ENCODE data around the gene SURF4.

The SURF4 gene

DNA sequence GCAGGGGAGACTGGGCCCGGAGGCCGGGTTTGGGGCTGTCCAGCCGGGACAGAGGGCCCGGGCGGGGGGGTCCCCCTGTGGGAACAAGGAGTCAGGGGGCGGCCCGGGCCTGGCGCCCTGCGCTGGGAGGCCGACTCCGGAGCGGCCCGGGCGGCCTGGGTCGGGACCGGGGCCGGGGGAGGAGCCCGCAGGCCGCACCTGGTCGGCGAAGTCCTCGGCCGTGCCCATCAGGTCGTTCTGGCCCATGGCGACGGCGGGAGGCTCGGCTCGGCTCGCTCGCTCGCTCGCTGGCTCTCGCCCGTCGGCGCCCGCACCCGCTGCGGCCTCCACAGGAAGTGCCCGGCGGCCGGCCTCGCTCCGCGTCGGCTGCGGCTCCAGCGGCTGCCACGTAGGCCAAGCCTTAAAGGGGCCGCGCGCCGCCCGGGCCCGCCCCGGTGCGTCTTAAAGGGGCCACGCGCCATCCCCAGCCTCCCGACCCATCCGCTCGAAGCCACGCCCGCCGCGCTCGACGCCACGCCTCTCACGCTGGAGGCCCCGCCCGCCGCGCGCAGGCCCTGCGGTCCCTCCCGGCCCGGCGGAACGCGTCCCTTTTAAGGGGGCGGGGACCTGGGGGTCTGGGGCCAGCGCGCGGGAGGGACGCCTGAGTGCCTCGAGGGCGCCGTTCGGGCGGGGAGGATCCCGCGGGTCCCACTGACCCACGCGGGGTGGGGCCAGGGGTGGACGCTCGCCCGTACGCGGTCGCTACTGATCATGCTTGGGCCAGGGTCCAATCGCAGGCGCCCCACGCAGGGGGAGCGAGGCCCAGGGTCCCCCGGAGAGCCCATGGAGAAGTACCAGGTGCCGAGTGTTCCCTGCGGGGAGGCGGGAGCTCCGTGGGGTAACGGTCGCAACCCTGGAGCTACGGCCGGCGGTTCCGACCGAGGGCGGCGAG is at the start of gene SURF4, which contains the start of gene STKLD1:
TSS of gene SURF4 (minus strand) at position 337 of the 931 bp plus-strand sequence. CDS start at position 246, 91 bp downstream.
TSS of gene STKLD1 (plus strand) at position 643 of the 931 bp plus-strand sequence. CDS start at position 751, 108 bp downstream.
- DNase-seq = peak; percentile 78 to 91

DNA sequence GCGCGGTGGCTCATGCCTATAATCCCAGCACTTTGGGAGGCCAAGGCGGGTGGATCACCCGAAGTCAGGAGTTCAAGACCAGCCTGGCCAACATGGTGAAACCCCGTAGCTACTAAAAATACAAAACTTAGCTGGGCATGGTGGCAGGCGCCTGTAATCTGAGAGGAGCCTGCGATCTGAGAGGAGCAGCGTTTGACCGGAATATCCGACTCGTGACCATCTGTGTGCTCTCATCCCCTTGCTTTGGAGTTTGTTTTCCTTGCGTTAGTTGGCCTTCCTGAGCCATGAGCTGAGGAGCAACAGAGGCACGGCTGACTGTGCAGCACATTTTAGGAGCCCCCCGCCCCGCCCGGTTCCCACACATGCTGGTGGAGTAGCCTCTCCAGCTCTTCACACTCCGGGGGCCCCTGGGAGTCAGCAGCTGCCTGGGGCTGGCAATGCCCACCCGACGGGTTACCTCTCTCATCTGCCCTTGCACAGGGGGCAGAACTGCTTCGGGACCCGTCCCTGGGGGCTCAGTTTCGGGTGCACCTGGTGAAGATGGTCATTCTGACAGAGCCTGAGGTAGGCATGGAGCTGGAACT is 49.3 kb upstream of the SURF4 start:
- no peak for DNase-seq

DNA sequence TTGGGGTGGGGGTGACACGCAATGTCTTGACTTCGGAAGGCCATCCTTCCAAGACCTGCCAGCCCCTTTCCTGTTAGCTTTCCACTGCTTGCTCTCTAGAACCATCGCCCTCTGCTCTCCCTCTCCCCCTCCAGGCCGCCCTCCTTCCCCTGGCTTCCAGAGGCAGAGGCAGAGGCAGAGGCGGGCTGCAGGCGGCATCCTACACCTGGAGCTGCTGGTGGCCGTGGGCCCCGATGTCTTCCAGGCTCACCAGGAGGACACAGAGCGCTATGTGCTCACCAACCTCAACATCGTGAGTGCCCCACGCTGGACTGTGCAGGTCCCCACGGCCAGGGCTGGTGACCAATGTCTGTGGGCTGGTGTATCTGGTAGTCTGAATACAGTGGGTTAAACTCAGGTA is 48.3 kb upstream of the SURF4 start:
- no peak for DNase-seq

DNA sequence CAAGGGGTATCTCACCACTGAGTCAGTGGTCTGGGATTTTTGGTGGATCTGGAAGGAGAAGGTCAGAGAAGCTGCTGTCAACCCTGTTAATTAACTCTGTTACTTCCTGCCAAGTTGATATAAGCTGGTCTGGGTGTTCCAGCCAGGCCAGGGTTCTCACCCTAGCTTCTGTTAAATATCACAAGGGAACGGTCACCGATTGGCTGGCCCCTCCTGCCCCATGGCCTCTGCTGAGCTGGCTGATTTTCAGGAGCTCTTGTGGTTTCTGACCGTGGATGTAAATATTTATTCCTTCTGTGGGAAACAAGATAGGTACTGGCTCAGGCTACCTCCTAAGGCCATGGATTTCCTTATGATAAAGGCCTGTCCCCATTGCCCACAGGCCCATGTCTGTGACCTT is 47.4 kb upstream of the SURF4 start:
- DNase-seq = no peak

DNA sequence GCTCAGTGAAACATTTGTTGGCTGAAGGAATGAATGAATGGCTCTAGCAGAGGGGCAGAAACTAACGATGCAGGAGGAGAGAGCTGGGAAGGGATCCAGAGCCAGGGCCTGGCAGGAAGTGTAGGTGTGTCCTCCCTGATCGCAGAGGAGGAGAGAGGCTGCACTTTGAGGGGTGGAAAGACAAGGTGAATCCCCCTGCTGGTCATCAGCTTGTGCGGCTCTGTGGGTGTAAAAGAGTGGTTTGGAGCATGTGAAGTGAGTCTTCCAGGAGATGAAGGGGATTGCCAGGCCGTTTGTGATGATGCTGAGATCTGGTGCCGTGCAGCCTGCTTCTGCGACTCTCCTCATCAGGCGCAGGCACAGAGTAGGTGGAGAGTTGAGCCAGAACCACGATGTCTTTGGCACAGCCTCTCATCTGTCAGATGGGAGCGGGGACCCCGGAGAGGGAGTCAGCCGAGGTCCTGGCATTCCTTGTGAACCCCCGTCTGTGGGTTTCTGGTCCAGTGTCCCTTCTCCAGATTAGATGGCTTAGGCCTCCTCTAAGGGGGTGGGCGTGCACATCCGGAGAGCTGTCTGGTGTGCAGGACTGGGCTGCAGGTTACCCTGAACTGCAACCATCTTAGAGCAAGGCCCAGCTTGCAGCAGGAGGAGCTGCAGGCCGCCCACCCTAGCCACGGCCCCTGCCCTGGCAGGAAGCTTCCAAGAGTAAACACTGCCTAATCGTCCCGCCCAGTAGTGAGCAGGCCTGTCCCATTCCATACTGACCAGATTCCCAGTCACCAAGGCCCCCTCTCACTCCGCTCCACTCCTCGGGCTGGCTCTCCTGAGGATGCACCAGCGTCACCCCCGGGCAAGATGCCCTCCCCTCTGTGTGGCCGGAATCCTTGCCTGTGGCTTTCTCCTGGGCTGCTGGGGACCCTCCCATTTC is 46.0 kb upstream of the SURF4 start, which contains the start of gene ADAMTS13:
TSS of gene ADAMTS13 (plus strand) at position 753 of the 928 bp plus-strand sequence. CDS start at position 830, 77 bp downstream.
- peak in 1 of 2 experiments; percentile 37 for DNase-seq

DNA sequence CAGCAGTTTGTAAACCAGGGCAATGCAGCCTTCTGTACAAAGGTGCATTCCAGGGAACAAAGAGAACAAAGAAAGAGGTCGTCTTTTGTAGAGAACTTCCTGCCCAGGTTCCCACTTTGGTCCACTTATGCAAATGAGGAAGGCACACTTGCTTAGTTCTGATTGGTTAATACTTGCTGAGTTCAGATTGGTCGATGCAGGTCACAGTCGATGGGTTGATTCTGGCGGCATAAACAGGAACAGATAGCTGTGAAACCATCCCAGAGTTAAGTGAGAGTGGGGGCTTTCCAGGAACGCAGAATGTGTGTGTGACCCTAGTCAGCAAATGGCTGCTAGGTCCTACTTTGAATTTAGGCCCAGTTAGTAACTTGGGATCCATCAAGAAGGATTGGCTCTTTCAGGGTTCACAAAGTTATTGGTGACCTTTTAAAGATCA is 44.5 kb upstream of the SURF4 start:
- DNase-seq = no peak

DNA sequence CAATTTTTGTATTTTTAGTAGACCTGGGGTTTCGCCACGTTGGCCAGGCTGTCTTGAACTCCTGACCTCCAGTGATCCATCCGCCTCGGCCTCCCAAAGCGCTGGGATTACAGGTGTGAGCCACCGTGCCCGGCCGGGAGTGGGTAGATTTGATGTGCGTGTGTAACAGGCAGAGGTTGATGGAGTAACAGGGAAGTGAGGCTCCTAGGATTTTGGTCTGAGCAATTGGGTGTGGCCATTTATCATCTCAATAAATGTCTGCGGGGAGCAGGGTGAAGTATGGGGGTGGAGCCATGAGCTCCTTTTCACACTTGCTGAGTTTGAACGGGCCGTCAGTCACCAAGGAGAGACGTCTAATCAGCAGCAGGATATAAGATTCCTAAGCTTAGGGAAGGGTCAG is 43.1 kb upstream of the SURF4 start:
- no peak for DNase-seq

DNA sequence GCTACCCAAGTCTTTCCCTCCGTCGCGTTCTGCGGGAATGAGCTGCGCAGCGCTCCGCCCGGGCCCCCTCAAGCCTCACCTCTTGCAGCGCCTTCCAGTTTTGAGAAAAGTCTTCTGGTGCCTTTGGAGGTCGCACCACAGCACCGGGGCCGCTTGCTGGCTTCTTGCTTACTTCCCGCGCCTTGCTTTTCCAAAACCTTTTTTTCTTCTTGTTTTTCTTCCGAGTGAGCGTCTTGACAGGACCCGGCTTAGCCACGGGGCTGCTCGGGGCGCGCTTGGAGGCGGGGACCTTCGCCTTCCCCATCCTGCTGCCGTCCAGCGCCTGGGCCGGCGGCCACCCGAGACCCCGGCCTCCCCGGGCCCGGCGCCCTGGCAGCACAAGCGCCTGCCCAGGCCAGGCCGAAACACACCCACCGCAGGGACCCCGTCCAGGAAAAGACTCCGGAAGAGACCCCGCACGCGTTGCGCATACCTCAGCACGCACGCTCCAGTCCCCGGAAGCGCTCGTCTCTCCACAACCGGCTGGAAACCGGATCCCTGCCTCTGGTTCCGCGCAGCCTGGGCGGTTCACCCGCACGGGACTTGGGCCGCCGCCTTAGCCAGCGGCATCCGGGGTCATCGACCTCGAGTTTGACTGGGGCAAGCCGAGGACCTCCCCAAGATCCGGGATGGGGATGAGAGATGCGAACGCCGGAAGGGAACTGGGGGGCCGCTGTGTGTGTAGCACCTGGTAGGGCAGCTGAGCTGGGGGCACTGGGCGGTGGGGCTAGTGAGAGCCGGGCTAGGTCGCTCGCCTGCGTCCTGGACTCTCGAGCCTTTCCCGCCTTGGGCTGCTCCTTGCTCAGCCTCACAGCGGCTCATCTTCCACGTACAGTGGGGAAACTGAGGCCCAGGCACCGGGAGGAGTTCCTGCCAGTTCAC is 41.9 kb upstream of the SURF4 start, which contains the start of gene REXO4:
TSS of gene REXO4 (minus strand) at position 470 of the 921 bp plus-strand sequence. CDS start at position 304, 166 bp downstream.
- peak; percentile 88 to 91 for DNase-seq

DNA sequence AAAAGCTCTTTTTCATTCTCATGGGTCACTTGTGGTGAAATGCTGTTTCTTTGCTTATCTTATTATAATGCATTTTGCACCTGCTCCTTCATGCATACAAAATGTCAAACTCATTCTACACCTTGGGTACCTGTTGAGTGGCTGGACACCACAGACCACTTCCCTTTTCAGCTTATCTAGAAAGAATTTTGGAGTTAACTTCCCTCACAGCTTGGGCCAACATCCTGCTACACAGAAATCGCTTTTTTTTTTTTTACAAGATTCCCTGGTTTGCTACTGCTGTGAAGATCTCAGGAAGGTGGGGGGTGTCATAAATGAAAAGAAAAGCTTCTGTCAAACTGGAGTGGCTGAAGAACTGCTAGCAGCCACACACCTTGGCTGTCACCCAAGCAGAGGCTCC is 39.3 kb upstream of the SURF4 start:
- no peak for DNase-seq

DNA sequence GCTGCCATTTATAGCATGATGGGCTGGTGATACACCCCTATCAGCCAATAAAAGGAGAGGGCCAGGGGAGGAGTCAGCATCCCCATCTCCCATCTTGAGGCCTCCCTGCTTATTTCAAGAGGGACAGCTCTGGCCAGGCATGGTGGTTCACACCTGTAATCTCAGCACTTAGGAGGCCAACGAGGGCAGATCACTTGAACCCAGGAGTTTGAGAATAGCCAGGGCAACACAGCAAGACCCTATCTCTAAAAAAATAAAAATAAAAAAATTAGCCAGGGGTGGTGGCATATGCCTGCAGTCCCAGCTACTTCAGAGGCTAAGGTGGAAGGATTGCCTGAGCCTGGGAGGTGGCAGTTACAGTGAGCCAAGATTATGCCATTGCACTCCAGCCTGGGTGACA is 32.2 kb upstream of the SURF4 start:
- DNase-seq = no peak

DNA sequence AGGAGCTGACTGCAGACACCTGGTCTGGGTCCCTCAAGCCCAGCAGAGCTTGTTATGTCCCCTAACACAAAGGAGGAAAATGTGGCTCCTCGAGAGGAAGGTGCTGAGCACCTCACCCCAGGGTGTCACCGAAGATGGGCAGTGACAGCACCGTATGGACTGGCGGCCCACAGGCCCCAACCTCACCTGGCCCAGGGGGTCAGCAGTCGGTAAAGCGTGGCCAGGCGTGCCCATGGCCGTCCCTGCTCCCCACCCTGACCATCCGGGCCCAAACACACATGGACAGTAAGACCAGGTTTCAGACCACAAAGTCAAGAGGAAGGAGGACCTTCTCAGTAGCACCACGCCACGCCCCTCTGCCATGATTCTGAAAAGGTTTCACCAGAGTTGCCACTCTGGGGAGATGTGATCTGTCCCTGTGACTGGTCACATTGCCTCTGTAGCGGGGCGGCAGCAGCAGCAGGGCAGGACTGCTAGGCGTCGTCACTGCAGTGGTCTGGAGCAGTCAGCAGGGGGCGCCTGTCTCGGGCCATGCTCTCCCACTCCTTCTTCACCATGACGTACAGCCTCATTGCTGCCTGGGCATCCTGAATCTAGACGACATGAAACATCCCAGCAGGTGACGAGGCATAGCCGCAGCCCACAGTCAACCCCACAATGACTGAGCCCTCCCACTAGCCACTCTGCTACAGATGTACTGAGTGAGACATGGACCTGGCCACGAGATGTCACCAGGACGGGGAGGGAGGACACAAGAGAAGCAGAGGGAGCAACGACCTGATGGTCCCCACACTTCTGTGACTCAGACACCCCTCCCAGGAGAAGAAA is 30.8 kb upstream of the SURF4 start:
- DNase-seq = peak in 1 of 2 experiments; percentile 59

DNA sequence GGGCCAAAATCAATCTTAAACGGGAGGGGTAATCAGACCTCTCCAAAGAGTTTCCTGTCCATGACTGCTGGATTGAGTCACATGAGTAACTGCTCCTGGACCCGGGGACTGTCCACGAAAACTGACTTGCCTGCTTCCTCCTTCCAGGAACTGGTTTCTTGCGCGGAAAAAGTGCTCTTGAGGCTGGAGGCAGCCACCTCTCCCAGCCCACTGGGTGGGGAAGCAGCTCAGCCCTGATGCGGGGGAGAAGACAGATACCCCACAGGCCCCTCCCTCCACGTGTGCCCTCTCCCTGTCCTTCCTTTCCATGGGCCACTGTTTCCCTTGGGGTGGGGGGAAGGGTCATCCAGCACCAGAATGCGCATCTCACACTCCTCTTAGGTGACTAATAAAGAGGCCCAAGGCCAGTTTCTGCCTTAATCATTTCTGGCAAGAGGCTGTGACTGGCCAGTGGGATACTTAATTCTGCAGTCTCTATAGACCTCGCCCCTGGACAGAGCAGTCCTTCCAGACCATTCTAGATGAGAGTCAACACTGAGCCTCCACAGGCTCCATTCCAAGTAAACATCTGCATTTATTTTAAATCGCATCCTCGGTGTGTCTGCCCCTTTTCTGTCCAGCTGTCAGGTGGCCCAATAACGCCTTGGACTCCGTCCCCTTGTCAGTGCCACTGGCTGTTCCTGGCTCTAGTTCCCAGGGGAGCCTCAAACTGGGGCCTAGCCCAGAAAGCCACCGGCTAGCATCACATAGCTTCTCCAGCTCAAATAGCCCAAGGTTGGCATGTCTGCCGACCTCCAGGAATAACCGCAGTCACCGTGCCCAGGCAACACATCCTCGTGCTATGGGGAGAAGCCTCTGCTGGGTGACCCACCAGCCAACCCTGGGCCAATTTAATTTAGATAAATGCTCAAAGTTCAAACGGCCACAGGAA is 29.9 kb upstream of the SURF4 start:
- no peak for DNase-seq

DNA sequence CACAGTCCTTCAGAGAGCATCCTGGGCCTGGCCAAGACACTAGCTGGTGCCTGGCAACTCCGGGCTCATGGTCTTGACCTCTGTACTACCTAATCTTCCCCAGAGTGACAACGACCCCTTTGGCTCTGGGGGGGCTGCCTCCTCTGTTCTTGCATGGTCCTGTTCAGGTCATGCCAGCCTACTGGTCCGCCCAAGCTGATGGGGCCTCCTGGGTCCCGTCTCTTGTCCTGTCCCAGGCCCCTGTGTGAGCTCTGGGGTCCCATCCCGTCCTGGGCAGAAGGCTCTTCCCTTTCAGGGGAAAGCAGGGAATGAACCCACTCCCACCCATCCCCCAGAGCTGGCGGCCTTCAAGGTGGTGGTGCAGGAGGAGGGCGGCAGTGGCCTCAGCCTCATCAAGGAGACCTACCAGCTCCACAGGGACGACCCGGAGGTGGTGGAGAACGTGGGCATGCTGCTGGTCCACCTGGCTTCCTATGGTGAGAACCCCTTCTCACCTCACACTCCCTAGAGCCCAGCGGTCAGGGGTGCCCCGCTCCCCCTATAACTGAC is 28.7 kb upstream of the SURF4 start:
- no peak for DNase-seq

DNA sequence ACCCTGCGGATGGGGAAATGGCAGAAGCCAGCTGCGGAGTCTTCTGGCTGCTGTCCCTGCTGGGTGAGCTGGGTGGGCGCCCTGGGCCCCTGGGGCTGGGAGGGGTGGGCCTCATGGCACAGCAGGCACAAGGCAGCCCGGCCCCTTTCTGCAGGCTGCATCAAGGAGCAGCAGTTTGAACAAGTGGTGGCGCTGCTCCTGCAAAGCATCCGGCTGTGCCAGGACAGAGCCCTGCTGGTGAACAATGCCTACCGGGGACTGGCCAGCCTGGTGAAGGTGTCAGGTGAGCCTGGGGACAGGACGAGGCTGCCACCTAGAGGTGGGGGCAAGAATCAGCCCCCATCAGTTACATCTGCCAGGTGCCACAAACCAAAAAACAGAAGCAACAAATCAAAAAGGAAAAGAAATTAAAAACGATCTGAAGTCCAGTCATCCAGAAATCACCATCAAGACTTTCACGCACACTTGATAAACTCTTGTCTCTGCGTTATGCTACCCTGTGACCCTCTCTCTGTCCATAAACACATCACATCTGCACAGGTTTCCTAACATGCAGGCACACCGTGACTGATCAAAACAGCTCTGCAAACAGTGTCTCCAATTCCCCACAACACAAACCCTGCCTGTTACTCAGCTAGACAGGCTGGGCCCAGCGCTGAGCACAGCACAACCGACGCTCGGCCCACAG is 28.1 kb upstream of the SURF4 start:
- DNase-seq = no peak

DNA sequence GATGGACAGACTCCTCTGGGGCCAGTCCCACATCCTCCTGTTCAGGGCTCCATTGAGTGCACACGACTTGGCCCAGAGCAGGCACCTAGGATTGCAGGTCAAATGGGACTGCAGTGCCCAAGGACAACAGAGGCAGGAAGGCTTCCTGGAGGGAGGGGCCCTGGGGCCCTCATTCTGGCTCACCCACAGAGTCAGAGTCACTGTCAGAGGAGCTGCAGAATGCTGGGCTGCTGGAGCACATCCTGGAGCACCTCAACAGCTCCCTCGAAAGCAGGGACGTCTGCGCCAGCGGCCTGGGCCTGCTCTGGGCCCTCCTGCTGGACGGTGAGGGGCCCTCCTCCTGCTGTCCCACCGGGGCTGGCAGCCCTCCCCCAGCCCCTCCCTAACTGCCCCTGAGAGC is 26.8 kb upstream of the SURF4 start:
- no peak for DNase-seq

DNA sequence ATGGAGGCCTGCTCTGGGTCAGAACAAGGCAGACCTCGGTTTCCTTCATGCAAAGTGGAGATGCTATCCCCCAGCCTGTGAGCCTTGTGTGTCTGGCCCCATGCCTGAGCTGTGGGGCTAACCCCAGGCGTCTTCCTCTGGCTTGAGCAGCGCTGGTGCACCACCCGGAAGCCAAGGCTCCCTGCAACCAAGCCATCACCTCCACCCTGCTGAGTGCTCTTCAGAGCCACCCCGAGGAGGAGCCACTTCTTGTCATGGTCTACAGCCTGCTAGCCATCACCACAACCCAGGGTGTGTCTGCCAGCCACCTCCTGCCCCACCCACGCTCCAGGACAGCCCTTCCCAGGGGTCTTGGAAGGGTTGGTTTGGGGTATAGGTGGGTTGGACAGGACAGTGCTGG is 25.7 kb upstream of the SURF4 start:
- no peak for DNase-seq

DNA sequence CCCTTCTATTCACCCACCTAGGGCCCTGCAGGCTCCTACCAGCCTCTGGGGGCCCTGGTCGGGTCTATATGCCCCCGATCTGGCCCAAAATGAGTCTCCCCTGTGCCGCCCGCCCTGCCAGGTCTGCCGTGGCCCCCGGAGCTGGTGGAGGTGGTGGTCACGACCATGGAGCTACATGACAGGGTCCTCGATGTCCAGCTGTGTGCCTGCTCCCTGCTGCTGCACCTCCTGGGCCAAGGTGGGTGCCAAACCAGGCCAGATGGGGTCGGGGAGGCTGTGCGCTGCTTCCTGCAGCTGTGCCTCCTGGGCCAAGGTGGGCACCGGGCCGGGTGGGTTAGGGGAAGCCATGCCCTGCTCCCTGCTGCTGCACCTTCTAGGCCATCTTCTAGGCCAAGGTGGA is 24.4 kb upstream of the SURF4 start:
- DNase-seq = no peak

DNA sequence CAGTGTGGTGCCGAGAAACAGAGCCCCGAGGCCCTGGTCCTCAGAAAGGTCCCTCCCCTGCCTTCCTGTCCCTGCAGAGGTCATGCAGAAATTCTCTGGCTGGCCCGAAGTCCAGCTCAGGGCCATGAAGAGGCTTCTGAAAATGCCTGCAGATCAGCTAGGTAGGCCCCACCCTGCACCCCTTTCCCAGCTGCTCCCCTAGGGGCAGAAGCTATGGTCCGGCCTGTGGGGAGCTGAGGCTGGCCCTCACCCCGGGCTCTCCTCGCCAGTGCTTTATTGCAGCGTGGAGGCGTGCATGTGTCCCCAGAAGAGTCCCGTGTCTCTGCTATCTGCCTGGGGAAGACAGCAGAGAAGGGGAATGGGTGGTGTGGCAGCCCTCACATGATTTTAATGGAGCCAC is 22.0 kb upstream of the SURF4 start:
- DNase-seq = no peak

DNA sequence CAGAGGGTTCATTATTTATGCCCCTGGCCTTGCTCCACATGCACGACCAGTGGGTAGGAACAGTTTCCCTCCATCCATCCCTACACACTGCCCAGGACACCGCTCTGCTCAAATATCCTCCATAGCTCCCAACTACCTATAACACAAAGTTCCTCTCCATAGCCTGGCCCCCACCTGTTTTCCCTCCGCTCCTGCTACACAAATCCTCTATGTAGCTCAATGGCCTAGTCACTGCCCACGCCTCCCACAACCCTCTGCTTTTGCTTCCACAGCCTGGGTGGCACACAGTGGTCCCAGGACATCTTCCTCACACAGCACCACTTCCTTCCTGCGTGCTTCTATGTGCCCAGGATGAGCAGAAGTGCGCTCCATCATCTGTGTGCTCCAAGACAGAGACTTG is 21.5 kb upstream of the SURF4 start:
- DNase-seq = no peak

Data from SW 1271 (cell line).